Mucosa of stomach (tissue), 1 donor: ENCODE measurements around the gene CSDE1.

ENCODE experiments used
- H3K27me3 ChIP-seq: one replicate; pipeline ENCODE4 v1.7.0; 2013; ENCODE audit warnings: mild to moderate bottlenecking, low read length; ENCODE audit not compliant: control insufficient read depth, insufficient read depth
- H3K36me3 ChIP-seq: one replicate; pipeline ENCODE4 v1.7.0; 2013; ENCODE audit warnings: low read length; ENCODE audit not compliant: control insufficient read depth, insufficient read depth
- H3K4me1 ChIP-seq: one replicate; pipeline ENCODE4 v1.7.0; 2013; ENCODE audit warnings: mild to moderate bottlenecking, low read length; ENCODE audit not compliant: control insufficient read depth, insufficient read depth
- H3K4me3 ChIP-seq: one replicate; pipeline ENCODE4 v1.7.0; 2013; ENCODE audit warnings: low read length
- H3K9ac ChIP-seq: one replicate; pipeline ENCODE4 v1.7.0; 2013; ENCODE audit warnings: mild to moderate bottlenecking, low read length, moderate library complexity
- H3K9me3 ChIP-seq: one replicate; pipeline ENCODE4 v1.7.0; 2013; ENCODE audit warnings: mild to moderate bottlenecking, low read length, moderate library complexity; ENCODE audit not compliant: control insufficient read depth
- donor health status: Pancreatic carcinoma.

The CSDE1 gene

DNA sequence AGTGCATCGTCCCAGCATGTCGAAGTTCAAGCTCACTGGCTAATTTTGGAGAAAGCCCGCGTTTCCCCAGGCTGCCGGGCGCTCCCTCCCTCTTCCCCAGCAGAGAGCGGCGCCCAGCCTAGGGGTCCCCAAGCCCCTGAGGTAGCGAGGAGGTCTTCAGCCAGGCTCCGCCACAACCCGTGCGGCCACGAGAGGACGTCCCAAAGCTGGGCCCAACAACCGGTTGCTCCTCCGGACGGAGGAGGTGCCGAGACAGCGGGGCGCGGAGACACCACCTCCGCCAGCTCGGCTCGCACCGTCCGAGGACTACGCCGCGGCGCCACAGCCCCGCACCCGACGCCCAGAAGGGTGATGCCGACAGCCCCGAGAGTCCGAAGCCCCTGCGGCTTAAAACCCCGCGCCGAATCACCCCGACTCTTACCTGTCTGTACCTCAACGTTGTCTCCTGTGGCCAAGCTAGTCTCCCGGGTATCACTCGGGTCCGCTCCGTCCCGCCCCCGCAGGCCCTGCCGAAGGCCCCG lies 88.2 kb downstream of the CSDE1 start, which contains the start of gene DENND2C:
Gene DENND2C, minus strand, starts transcription at position 488 of the 521 bp plus-strand sequence. CDS start 44,065 bp downstream, outside the sequence.
- Histone ChIP-seq H3K9me3 (no peaks in the 10 kb centered on the region), H3K36me3 (no peaks in the 10 kb centered on the region), H3K4me3 (peak within 1 kb of the TSS; percentile 57), H3K4me1 (no peaks in the 10 kb centered on the region), H3K9ac (peak within 1 kb of the TSS; percentile 68), H3K27me3 (no peaks in the 10 kb centered on the region)

DNA sequence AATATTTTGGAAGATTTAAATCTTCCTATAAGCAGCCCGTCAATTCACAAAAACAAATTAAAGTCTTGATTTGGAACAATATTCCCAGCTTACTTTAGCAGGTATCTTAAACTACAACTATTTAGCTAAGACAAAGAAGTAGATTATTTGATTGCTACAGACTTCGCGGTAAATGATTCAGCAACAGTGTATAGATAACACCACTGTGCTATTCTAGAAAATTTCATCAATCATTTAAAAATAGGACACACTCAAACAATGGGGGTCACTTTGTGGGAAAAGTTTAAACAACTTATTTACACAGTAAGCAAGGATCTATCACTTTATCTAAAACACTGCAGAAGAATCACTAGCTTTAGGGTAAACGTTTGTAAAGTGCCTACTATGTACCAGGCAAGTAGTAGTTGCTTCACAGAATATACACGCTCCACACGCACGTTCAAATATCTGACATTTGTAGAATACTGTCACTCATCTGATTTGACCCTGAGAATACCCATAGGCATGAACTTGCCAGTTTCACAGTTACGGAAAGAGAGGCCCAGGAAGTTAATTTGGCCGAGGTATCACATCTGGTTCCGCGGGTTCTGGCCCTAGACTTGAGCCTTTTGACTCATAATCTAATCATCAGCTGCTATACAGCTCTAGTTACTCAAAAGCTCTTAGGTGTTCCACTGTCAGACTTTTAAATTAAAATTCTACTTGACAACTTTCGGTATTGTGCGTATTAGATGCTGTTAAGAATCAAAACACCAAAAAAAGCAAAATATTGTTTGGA lies 88.8 kb downstream of the CSDE1 start:
- Histone ChIP-seq H3K9me3 (no peaks in the 10 kb centered on the region), H3K36me3 (no peaks in the 10 kb centered on the region), H3K9ac (peak overlapping the region; percentile 68), H3K4me3 (peak overlapping the region; percentile 57), H3K4me1 (no peaks in the 10 kb centered on the region), H3K27me3 (no peaks in the 10 kb centered on the region)

DNA sequence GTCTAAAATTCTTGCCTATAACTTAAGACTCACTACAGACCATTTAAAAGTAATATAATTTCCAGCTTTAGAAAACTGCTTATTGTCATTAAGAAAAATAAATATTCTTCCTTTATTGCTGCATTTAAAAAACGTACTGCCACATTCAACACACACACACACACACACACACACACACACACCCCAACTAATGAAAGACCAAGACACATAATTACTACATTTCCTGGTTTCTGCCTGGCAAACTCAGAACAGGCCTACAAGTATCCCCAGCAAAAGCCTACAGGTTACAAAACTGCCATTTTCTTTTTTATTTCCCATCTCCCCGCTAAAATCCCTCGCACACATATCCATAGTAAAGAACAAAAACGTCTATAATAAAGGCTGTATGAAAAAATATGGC lies 89.4 kb downstream of the CSDE1 start:
- no peak overlapping the region for H3K4me3 ChIP-seq
- H3K4me1 ChIP-seq, result no peaks in the 10 kb centered on the region
- H3K9me3 ChIP-seq, result no peaks in the 10 kb centered on the region
- no peak overlapping the region for H3K9ac ChIP-seq
- no peaks in the 10 kb centered on the region for H3K36me3 ChIP-seq
- H3K27me3 ChIP-seq, result no peaks in the 10 kb centered on the region

DNA sequence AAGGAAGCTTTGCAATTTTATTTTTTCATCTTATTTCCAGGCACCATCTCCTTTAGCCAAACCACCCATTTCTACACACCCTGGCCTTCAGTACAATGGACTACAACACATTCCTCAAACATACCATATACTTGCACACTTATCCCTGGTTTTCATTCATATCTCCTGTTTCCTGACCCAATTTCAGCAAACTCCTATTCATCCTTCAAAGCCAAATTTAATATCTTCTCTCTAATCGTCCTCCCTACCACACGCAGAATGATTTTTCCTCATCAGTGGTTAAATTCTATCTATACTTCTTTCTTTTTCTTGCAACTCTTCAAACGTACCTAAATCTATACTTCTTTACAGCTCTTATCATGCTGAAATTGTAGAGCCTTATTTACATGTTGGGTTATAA lies 90.8 kb downstream of the CSDE1 start:
- Histone ChIP-seq H3K4me3 (no peak overlapping the region), H3K9ac (no peak overlapping the region), H3K27me3 (no peaks in the 10 kb centered on the region), H3K36me3 (no peaks in the 10 kb centered on the region), H3K9me3 (no peaks in the 10 kb centered on the region), H3K4me1 (no peaks in the 10 kb centered on the region)
